Mesendoderm (in vitro differentiated cells): ENCODE results near the gene RIGI.
"Not testable (repeated sequence)": the region's sequence is repeated elsewhere in the genome, so short reads cannot be mapped to it uniquely, and the experiment has no call there.

ENCODE experiments used
- DNase-seq: peaks from one replicate; pipeline ENCODE4 v3.0.0; 2013
- H2AK5ac ChIP-seq: 2 replicates; pipeline ENCODE4 v1.6.1; 2013; ENCODE audit warnings: low read length, inconsistent platforms
- H2BK120ac ChIP-seq: 2 replicates; pipeline ENCODE4 v1.6.1; 2013; ENCODE audit warnings: low read depth, mild to moderate bottlenecking, low read length, moderate library complexity, mixed read lengths
- H2BK15ac ChIP-seq: replicated peaks from 2 replicates; pipeline ENCODE4 v1.6.1; 2013; ENCODE audit warnings: low read depth, mild to moderate bottlenecking, moderate library complexity
- H2BK5ac ChIP-seq: 2 replicates; pipeline ENCODE4 v1.6.1; 2013; ENCODE audit warnings: low read length, inconsistent platforms
- H3K18ac ChIP-seq: 2 replicates; pipeline ENCODE4 v1.6.1; 2013; ENCODE audit warnings: mild to moderate bottlenecking, low read length, mixed read lengths
- H3K23ac ChIP-seq: one replicate; pipeline ENCODE4 v1.6.1; 2013; ENCODE audit warnings: low read length
- H3K27ac ChIP-seq: 2 replicates; pipeline ENCODE4 v1.5.1; 2013; ENCODE audit warnings: low read depth, mild to moderate bottlenecking, inconsistent platforms, low read length, moderate library complexity
- H3K27me3 ChIP-seq: 2 replicates; pipeline ENCODE4 v1.6.1; 2013; ENCODE audit warnings: low read length, control low read depth, mild to moderate bottlenecking, inconsistent platforms; ENCODE audit not compliant: insufficient read depth, poor library complexity
- H3K36me3 ChIP-seq: 2 replicates; pipeline ENCODE4 v1.6.1; 2013; ENCODE audit warnings: low read length, inconsistent platforms; ENCODE audit not compliant: control insufficient read depth, insufficient read depth
- H3K4ac ChIP-seq: one replicate; pipeline ENCODE4 v1.6.1; 2013; ENCODE audit warnings: low read depth, mild to moderate bottlenecking, low read length, moderate library complexity
- H3K4me1 ChIP-seq: 2 replicates; pipeline ENCODE4 v1.6.1; 2013; ENCODE audit warnings: low read depth, low read length, inconsistent platforms; ENCODE audit not compliant: control insufficient read depth
- H3K4me2 ChIP-seq: 2 replicates; pipeline ENCODE4 v1.6.1; 2013; ENCODE audit warnings: low read length
- H3K4me3 ChIP-seq: 2 replicates; pipeline ENCODE4 v1.5.1; 2013; ENCODE audit warnings: mild to moderate bottlenecking, low read length
- H3K56ac ChIP-seq: one replicate; pipeline ENCODE4 v1.6.1; 2013; ENCODE audit warnings: low read length
- H3K79me1 ChIP-seq: 2 replicates; pipeline ENCODE4 v1.6.1; 2013; ENCODE audit warnings: low read length, inconsistent platforms
- H3K79me2 ChIP-seq: 2 replicates; pipeline ENCODE4 v1.6.1; 2013; ENCODE audit warnings: mild to moderate bottlenecking, low read length; ENCODE audit not compliant: control insufficient read depth, insufficient read depth
- H3K9ac ChIP-seq: 2 replicates; pipeline ENCODE4 v1.6.1; 2013; ENCODE audit warnings: low read length, inconsistent platforms
- H4K5ac ChIP-seq: one replicate; pipeline ENCODE4 v1.6.1; 2013; ENCODE audit warnings: low read length
- H4K8ac ChIP-seq: one replicate; pipeline ENCODE4 v1.6.1; 2013; ENCODE audit warnings: low read depth, mild to moderate bottlenecking, control low read depth, low read length, moderate library complexity
- whole genome bisulfite sequencing: extraction: QIAGEN DNeasy Blood & Tissue Kit; methylation state at CpG from one replicate; pipeline ENCODE4 v1.1.7; 2013; ENCODE audit warnings: low lambda C conversion rate, missing lambda C conversion rate; ENCODE audit not compliant: insufficient coverage; ENCODE audit errors: extremely low coverage; 5-methylcytosine and 5-hydroxymethylcytosine counted together

The RIGI gene

DNA sequence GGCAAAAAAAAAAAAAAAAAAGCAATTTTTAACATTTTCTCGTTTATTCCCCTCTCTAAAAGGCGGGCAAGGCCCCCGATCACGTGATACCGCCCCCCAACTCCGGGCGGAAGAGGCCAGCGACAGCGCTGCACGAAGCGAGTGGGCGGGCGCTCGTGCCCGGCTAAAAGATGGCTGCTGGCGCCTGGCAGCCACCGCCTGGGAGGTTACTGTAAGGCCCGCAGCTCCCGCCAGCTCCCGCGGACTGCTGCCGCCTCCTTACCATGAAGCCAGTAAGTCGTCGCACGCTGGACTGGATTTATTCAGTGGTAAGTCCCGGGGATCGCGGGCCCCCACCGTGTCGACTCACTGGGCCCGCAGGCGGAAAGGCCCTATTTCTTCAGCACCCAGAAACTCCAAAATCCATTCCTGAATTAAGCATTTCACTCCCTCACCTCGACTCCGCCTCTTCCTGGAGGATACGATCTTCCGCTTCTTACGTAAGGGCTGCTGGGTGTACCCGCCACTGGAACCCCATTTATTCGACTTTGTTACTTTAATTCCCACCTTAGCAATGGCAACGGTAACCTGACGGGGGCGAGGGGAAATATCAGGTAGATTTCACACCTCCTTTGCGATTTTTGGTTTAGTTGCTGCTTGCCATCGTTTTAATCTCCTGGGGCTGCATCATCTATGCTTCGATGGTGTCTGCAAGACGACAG is 26.3 kb upstream of the RIGI start, which contains the start of the genes SMIM27 and TOPORS:
Gene SMIM27 (plus strand): TSS at position 156 of the 701 bp plus-strand sequence. CDS start 108 bp downstream, at position 264.
Gene TOPORS (minus strand): TSS at position 415 of the 701 bp plus-strand sequence. CDS start 150 bp downstream, at position 265.
- DNase-seq, result peak; percentile 95
- Histone ChIP-seq H3K9ac (peak within 1 kb of the TSS; percentile 92), H2BK5ac (peak within 1 kb of the TSS; percentile 92), H3K27me3 (no peaks in the 10 kb centered on the region), H3K23ac (no peak within 1 kb of the TSS), H4K5ac (no peak within 1 kb of the TSS), H2BK120ac (peak within 1 kb of the TSS; percentile 95), H3K4me3 (peak within 1 kb of the TSS; percentile 84), H2BK15ac (no peak within 1 kb of the TSS), H3K79me2 (peaks cover 35% of the 10 kb centered on the region), H3K36me3 (no peaks in the 10 kb centered on the region), H2AK5ac (no peak within 1 kb of the TSS), H3K56ac (peak within 1 kb of the TSS; percentile 95), H3K4ac (peak within 1 kb of the TSS; percentile 96), H4K8ac (peak within 1 kb of the TSS; percentile 87), H3K79me1 (peaks cover 3% of the 10 kb centered on the region), H3K18ac (peak within 1 kb of the TSS; percentile 90), H3K4me1 (no peaks in the 10 kb centered on the region), H3K4me2 (peak within 1 kb of the TSS; percentile 77), H3K27ac (peak within 1 kb of the TSS; percentile 85)
- no CpG with 5 or more reads among the region's 46 CpGs for WGBS

DNA sequence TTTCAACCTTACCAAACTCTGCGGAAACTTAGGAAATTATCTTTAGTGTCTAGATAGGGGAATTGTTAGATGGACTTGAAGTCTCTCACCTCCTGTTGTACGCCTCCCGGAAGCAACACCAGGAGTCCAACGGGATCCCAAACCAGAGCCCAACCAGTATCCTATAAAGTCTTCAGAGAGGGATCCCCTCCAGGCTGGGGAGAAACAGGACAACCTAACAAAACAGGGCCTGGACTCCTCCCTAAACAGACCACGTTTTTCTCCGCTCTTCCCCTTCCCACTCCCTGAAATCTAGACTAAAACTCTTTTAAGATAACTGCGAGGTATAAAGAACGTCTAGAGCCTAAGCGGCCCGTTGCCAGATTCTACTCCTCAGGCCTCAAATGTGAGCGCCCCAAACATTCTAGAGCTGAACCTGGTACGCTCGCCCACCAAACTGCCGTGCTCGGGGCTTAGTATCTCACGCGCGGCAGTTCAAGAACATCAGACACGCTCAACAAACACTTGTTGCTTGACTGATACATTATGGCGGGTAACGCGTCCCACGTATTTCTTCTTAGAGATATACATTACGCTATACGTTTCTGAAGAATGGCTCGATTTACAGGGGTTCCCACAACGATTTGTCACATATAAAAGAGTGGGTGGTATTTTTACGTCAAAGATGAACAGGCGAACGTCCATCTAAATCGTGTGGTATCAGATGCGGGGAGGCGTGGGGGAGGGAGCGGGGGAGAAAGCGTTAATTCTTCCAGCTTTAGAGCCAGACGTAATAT is 25.5 kb upstream of the RIGI start:
- WGBS, result no CpG with 5 or more reads among the region's 36 CpGs
- Histone ChIP-seq H2BK120ac (peak overlapping the region; percentile 95), H3K4me1 (no peaks in the 10 kb centered on the region), H3K9ac (peak overlapping the region; percentile 82), H4K8ac (peak overlapping the region; percentile 87), H3K79me2 (peaks cover 41% of the 10 kb centered on the region), H3K56ac (peak overlapping the region; percentile 79), H3K23ac (no peak overlapping the region), H3K4me3 (peak overlapping the region; percentile 25), H3K36me3 (no peaks in the 10 kb centered on the region), H2BK15ac (no peak overlapping the region), H2AK5ac (no peak overlapping the region), H2BK5ac (peak overlapping the region; percentile 2), H4K5ac (no peak overlapping the region), H3K79me1 (peaks cover 3% of the 10 kb centered on the region), H3K4ac (no peak overlapping the region), H3K27ac (peak overlapping the region; percentile 85), H3K18ac (peak overlapping the region; percentile 68), H3K4me2 (peak overlapping the region; percentile 34), H3K27me3 (no peaks in the 10 kb centered on the region)
- peak; percentile 93 for DNase-seq

DNA sequence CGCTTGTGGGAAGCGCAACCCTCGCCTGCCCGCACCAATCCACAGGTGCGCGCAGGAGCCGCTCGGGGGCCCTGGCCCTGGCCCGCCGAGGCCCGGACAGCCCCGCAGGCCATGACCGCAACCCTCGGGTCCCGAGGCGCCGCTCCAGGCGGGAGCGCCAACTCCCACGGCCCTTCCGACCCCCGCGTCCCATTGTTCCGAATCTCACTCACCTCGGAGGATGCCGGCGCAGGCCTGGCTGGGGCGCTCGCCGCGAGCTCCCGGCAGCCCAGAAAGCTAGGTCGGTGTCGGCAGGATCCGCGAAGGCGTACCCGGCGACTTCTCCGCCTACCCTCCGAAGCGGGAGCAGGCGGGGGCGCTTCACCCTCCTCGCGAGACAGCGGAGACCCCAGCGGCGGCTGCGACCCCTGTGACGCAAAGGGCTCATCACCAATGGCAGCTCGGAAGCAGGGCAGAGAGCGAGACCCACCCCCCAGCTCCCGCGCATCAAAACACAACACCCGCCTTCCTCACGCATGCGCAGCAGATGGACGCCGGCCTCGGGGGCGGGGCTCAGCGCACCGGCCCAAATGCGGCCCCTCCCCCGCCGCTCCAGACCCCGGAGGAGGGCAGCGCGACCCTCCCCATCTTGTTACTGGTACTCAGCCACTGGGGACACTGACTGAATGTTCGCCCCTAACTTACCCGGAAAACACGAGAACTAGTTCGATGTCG is 24.7 kb upstream of the RIGI start:
- H3K27me3 ChIP-seq, result no peaks in the 10 kb centered on the region
- H3K18ac ChIP-seq, result peak overlapping the region; percentile 68
- no peaks in the 10 kb centered on the region for H3K36me3 ChIP-seq
- peak; percentile 99 for DNase-seq
- H3K4me3 ChIP-seq, result peak overlapping the region; percentile 47
- peaks cover 3% of the 10 kb centered on the region for H3K79me1 ChIP-seq
- H3K4me1 ChIP-seq, result no peaks in the 10 kb centered on the region
- H3K79me2 ChIP-seq, result peaks cover 47% of the 10 kb centered on the region
- peak overlapping the region; percentile 83 for H3K56ac ChIP-seq
- H2BK120ac ChIP-seq, result no peak overlapping the region
- no peak overlapping the region for H4K5ac ChIP-seq
- no peak overlapping the region for H3K23ac ChIP-seq
- peak overlapping the region; percentile 82 for H3K9ac ChIP-seq
- H4K8ac ChIP-seq, result no peak overlapping the region
- H3K4me2 ChIP-seq, result peak overlapping the region; percentile 73
- H3K27ac ChIP-seq, result peak overlapping the region; percentile 85
- H2BK15ac ChIP-seq, result no peak overlapping the region
- no peak overlapping the region for H2AK5ac ChIP-seq
- H3K4ac ChIP-seq, result peak overlapping the region; percentile 46
- no peak overlapping the region for H2BK5ac ChIP-seq
- WGBS, result no CpG with 5 or more reads among the region's 75 CpGs

DNA sequence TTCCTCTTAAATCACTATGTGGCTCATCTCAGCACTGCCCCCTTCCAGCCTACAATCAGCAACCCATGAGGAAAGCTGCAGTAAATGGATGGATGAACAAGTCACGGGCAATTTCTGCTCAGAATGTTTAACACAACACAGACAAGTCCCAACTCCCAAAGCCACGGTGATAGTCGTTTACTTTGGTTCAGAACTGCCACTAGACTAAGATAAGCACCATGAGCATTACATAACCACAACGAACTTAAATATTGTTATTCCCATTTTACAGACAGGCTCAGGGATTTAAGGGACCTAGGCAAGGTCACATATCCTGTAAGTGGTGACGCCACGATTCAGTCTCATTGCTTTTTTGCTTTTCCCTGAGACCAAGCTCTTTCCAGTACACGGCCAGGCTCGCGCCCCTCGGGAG is 24.2 kb upstream of the RIGI start:
- peak overlapping the region; percentile 13 for H3K18ac ChIP-seq
- H3K56ac ChIP-seq, result peak overlapping the region; percentile 83
- H2BK120ac ChIP-seq, result no peak overlapping the region
- no peak overlapping the region for H4K8ac ChIP-seq
- H3K4ac ChIP-seq, result peak overlapping the region; percentile 46
- H3K27ac ChIP-seq, result no peak overlapping the region
- H3K4me2 ChIP-seq, result peak overlapping the region; percentile 73
- H3K9ac ChIP-seq, result peak overlapping the region; percentile 58
- no peaks in the 10 kb centered on the region for H3K27me3 ChIP-seq
- peak; percentile 58 for DNase-seq
- H2BK5ac ChIP-seq, result no peak overlapping the region
- H3K79me2 ChIP-seq, result peaks cover 50% of the 10 kb centered on the region
- no peaks in the 10 kb centered on the region for H3K36me3 ChIP-seq
- H2BK15ac ChIP-seq, result no peak overlapping the region
- H3K23ac ChIP-seq, result no peak overlapping the region
- no peaks in the 10 kb centered on the region for H3K4me1 ChIP-seq
- H3K4me3 ChIP-seq, result peak overlapping the region; percentile 47
- H4K5ac ChIP-seq, result no peak overlapping the region
- H3K79me1 ChIP-seq, result peaks cover 1% of the 10 kb centered on the region
- no peak overlapping the region for H2AK5ac ChIP-seq
- WGBS, result no CpG with 5 or more reads among the region's 10 CpGs

DNA sequence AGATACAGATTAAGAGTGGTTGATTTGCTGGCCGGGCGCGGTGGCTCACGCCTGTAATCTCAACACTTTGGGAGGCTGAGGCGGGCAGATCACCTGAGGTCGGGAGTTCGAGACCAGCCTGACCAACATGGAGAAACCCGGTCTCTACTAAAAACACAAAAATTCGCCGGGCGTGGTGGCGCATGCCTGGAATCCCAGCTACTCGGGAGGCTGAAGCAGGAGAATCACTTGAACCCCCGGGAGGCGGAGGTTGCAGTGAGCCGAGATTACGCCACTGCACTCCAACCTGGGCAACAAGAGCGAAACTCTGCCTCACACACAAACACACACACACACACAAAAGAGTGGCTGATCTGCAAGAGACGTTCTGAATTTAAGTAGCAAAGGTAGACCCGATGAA is 22.2 kb upstream of the RIGI start:
- not testable (repeated sequence) for H2AK5ac ChIP-seq, H3K36me3 ChIP-seq, H3K4me1 ChIP-seq, H3K9ac ChIP-seq, H4K8ac ChIP-seq, H2BK120ac ChIP-seq, H2BK5ac ChIP-seq, H3K4me3 ChIP-seq, H3K27ac ChIP-seq, H3K4me2 ChIP-seq, H2BK15ac ChIP-seq, H3K27me3 ChIP-seq, H4K5ac ChIP-seq, H3K18ac ChIP-seq, H3K56ac ChIP-seq, H3K79me1 ChIP-seq, DNase-seq, H3K23ac ChIP-seq, H3K4ac ChIP-seq
- peaks cover 61% of the 10 kb centered on the region for H3K79me2 ChIP-seq
- WGBS, result no CpG with 5 or more reads among the region's 20 CpGs
